ENCODE data around the gene SFXN1. TPM values are rescaled to one million over a fixed set of nuclear protein-coding genes. Genes with fewer than 3 reads are reported as not detected.
"Not testable (repeated sequence)": the region's sequence is repeated elsewhere in the genome, so short reads cannot be mapped to it uniquely, and the experiment has no call there.

Gene SFXN1
- total and polyA plus RNA-seq, 4 donors, result 47.3 to 241 (median 53.7) TPM

DNA sequence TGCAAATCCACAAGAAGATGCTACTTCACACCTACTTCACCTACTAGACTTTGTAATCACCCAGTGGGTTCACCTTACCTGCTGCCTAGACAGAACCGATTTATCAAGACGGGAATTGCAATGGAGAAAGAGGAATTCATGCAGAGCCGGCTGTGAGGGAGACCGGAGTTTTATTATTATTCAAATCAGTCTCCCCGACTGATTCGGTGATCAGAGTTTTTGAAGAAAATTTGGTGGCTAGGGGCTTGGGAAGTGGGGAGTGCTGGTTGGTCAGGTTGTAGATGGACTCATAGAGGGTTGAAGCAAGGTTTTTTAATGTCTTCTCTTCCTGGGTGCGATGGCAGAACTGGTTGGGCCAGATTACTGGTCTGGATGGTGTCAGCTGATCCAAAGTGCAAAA, 23.4 kb downstream of the SFXN1 start:
- H3K27ac ChIP-seq (ENCODE audit: low read depth in 1 of 2, low read length in 2 of 2), result no peak overlapping the region
- no peaks in the 10 kb centered on the region for H3K27me3 ChIP-seq (ENCODE audit: control insufficient read depth in 4 of 4, insufficient read depth in 4 of 4, low read length in 3 of 4)
- no peak for DNase-seq (ENCODE audit: low spot score)
- peaks cover 3 to 22% (median 10%) of the 10 kb centered on the region in 4 donors for H3K36me3 ChIP-seq (ENCODE audit: control insufficient read depth in 4 of 4, insufficient read depth in 3 of 4, low read depth in 1 of 4, low read length in 3 of 4)
- H3K9ac ChIP-seq (ENCODE audit: low read depth in 1 of 2, low read length in 2 of 2), result no peak overlapping the region
- no peak overlapping the region for H3K4me3 ChIP-seq (ENCODE audit: low read depth in 1 of 3, low read length in 3 of 3)
- H3K4me1 ChIP-seq (ENCODE audit: control insufficient read depth in 4 of 4, insufficient read depth in 4 of 4, low read length in 3 of 4), result peaks cover 0 to 3% (median 0%) of the 10 kb centered on the region in 4 donors
- no peaks in the 10 kb centered on the region for H3K9me3 ChIP-seq (ENCODE audit: control insufficient read depth in 4 of 4, low read length in 3 of 4)
- 99% methylated on average over 7 of the region's 7 CpGs for WGBS
- no peak for TF ChIP-seq NR2F2 (IDR thresholded peaks at IDR 0.05)
- TF ChIP-seq SP1 (IDR thresholded peaks at IDR 0.05), result no peak
- TF ChIP-seq FOXA2 (IDR thresholded peaks at IDR 0.05), result no peak
- TF ChIP-seq RAD21 (IDR thresholded peaks at IDR 0.05), result no peak
- TF ChIP-seq TAF1 (conservative IDR thresholded peaks at IDR 0.05), result no peak
- no peak for TF ChIP-seq HNF4G (IDR thresholded peaks at IDR 0.05)
- TF ChIP-seq JUND (IDR thresholded peaks at IDR 0.05), result no peak
- TF ChIP-seq MAX (IDR thresholded peaks at IDR 0.05), result no peak

DNA sequence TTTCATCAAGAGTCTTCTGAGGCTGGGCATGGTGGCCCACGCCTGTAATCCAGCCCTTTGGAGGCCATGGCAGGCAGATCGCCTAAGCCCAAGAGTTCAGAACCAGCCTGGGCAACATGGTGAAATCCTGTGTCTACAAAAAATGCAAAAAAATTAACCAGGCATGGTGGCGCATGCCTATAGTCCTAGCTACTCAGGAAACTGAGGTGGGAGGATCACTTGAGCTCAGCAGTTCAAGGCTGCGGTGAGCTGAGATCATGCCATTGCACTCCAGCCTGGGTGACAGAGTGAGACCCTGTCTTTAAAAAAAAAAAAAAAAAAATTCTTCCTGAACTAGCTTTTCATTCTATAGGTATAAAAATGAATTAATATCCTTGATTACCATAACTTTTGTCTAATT, 29.3 kb downstream of the SFXN1 start:
- H3K36me3 ChIP-seq (ENCODE audit: control insufficient read depth in 4 of 4, insufficient read depth in 3 of 4, low read depth in 1 of 4, low read length in 3 of 4), result peaks cover 4 to 38% (median 35%) of the 10 kb centered on the region in 4 donors
- H3K27me3 ChIP-seq (ENCODE audit: control insufficient read depth in 4 of 4, insufficient read depth in 4 of 4, low read length in 3 of 4); H3K4me1 ChIP-seq (ENCODE audit: control insufficient read depth in 4 of 4, insufficient read depth in 4 of 4, low read length in 3 of 4); DNase-seq (ENCODE audit: low spot score); H3K9me3 ChIP-seq (ENCODE audit: control insufficient read depth in 4 of 4, low read length in 3 of 4); H3K4me3 ChIP-seq (ENCODE audit: low read depth in 1 of 3, low read length in 3 of 3); H3K27ac ChIP-seq (ENCODE audit: low read depth in 1 of 2, low read length in 2 of 2); H3K9ac ChIP-seq (ENCODE audit: low read depth in 1 of 2, low read length in 2 of 2): not testable (repeated sequence)
- 96% methylated on average over 4 of the region's 4 CpGs for WGBS

GRCh38 chr5:175508896-175509295, 30.5 kb downstream of the SFXN1 start:
- Histone ChIP-seq H3K27me3 (ENCODE audit: control insufficient read depth in 4 of 4, insufficient read depth in 4 of 4, low read length in 3 of 4) (no peaks in the 10 kb centered on the region), H3K9ac (ENCODE audit: low read depth in 1 of 2, low read length in 2 of 2) (no peak overlapping the region), H3K4me3 (ENCODE audit: low read depth in 1 of 3, low read length in 3 of 3) (no peak overlapping the region), H3K9me3 (ENCODE audit: control insufficient read depth in 4 of 4, low read length in 3 of 4) (no peaks in the 10 kb centered on the region), H3K4me1 (ENCODE audit: control insufficient read depth in 4 of 4, insufficient read depth in 4 of 4, low read length in 3 of 4) (peaks cover 0 to 3% (median 0%) of the 10 kb centered on the region in 4 donors), H3K36me3 (ENCODE audit: control insufficient read depth in 4 of 4, insufficient read depth in 3 of 4, low read depth in 1 of 4, low read length in 3 of 4) (peaks cover 7 to 45% (median 41%) of the 10 kb centered on the region in 4 donors), H3K27ac (ENCODE audit: low read depth in 1 of 2, low read length in 2 of 2) (no peak overlapping the region)
- no peak for TF ChIP-seq FOXA1 (IDR thresholded peaks at IDR 0.05)
- TF ChIP-seq EGR1 (IDR thresholded peaks at IDR 0.05; ENCODE audit: low read depth in 2 of 2), result no peak
- no peak for TF ChIP-seq YY1 (IDR thresholded peaks at IDR 0.05)
- TF ChIP-seq MAX (IDR thresholded peaks at IDR 0.05), result no peak
- no peak for TF ChIP-seq HNF4G (IDR thresholded peaks at IDR 0.05)
- TF ChIP-seq TAF1 (conservative IDR thresholded peaks at IDR 0.05), result no peak
- no peak for TF ChIP-seq FOXA2 (IDR thresholded peaks at IDR 0.05)
- TF ChIP-seq, protein P1, sequence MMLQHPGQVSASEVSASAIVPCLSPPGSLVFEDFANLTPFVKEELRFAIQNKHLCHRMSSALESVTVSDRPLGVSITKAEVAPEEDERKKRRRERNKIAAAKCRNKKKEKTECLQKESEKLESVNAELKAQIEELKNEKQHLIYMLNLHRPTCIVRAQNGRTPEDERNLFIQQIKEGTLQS (IDR thresholded peaks at IDR 0.05), result no peak
- WGBS, result 96% methylated on average over 2 of the region's 2 CpGs
- DNase-seq (ENCODE audit: low spot score), result no peak

- DNase-seq (ENCODE audit: low spot score), result no peak
- WGBS, result 97% methylated on average over 13 of the region's 13 CpGs
- Histone ChIP-seq H3K9me3 (ENCODE audit: control insufficient read depth in 4 of 4, low read length in 3 of 4) (no peaks in the 10 kb centered on the region), H3K4me3 (ENCODE audit: low read depth in 1 of 3, low read length in 3 of 3) (no peak overlapping the region), H3K36me3 (ENCODE audit: control insufficient read depth in 4 of 4, insufficient read depth in 3 of 4, low read depth in 1 of 4, low read length in 3 of 4) (peaks cover 10 to 85% (median 76%) of the 10 kb centered on the region in 4 donors), H3K27me3 (ENCODE audit: control insufficient read depth in 4 of 4, insufficient read depth in 4 of 4, low read length in 3 of 4) (no peaks in the 10 kb centered on the region), H3K27ac (ENCODE audit: low read depth in 1 of 2, low read length in 2 of 2) (no peak overlapping the region), H3K9ac (ENCODE audit: low read depth in 1 of 2, low read length in 2 of 2) (no peak overlapping the region), H3K4me1 (ENCODE audit: control insufficient read depth in 4 of 4, insufficient read depth in 4 of 4, low read length in 3 of 4) (no peaks in the 10 kb centered on the region)
- TF ChIP-seq NR2F2 (IDR thresholded peaks at IDR 0.05) (no peak), CTCF (IDR thresholded peaks at IDR 0.05; ENCODE audit: low read depth, low read length, missing input control) (no peak), RXRA (IDR thresholded peaks at IDR 0.05) (no peak)
These were observed 34.9 kb downstream of the SFXN1 start for GRCh38 chr5:175513297-175513696.

All from liver (tissue), 9 donors.